ENCODE data around the gene MMP25.

DNA sequence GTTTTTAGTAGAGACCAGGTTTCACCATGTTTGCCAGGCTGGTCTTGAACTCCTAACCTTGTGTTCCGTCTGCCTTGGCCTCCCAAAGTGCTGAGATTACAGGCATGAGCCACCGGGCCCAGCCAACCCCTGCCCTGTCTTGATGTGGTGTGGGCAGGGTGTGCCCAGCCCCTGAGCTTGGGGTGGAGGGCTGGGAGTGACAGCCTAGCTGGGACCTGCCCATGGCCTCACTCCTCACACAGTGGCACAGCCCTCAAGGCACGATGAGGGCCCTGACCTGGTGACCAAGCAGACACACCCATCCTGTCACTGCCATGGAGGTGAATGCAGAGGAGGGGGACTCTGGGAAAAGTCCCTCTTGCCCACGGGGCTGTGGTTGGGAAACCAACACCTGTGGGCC lies 22.1 kb downstream of the MMP25 start:
- TF ChIP-seq, protein P1, sequence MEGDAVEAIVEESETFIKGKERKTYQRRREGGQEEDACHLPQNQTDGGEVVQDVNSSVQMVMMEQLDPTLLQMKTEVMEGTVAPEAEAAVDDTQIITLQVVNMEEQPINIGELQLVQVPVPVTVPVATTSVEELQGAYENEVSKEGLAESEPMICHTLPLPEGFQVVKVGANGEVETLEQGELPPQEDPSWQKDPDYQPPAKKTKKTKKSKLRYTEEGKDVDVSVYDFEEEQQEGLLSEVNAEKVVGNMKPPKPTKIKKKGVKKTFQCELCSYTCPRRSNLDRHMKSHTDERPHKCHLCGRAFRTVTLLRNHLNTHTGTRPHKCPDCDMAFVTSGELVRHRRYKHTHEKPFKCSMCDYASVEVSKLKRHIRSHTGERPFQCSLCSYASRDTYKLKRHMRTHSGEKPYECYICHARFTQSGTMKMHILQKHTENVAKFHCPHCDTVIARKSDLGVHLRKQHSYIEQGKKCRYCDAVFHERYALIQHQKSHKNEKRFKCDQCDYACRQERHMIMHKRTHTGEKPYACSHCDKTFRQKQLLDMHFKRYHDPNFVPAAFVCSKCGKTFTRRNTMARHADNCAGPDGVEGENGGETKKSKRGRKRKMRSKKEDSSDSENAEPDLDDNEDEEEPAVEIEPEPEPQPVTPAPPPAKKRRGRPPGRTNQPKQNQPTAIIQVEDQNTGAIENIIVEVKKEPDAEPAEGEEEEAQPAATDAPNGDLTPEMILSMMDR (conservative IDR thresholded peaks at IDR 0.05; ENCODE audit: low read length) = no peak
- TF ChIP-seq EZH2phosphoT487 (IDR thresholded peaks at IDR 0.05; ENCODE audit: borderline replicate concordance, low read depth, low read length) = no peak

Measured in OCI-LY7 (cell line).